HL-60 (cell line): Measurements from ENCODE around the gene FBP1.

Experiments
- DNase-seq, 2 experiments: peaks; one replicate each; pipeline ENCODE4 v3.0.0-alpha.2; 2010 to 2020; ENCODE audit warnings: low read depth in 1 of 2, low spot score in 1 of 2
- H3K27ac ChIP-seq: fragments of 250-450 bp; sonication (Bioruptor Pico); replicated peaks from 2 replicates; pipeline ENCODE4 v1.5.1; 2020; ENCODE audit warnings: mild to moderate bottlenecking, moderate library complexity
- H3K27me3 ChIP-seq: fragments of 250-450 bp; sonication (Bioruptor Pico); 2 replicates; pipeline ENCODE4 v1.5.1; 2021; ENCODE audit warnings: mild to moderate bottlenecking, moderate library complexity; ENCODE audit not compliant: insufficient read depth, poor library complexity, severe bottlenecking
- H3K4me3 ChIP-seq: replicated peaks from 2 replicates; pipeline ENCODE4 v1.5.1; 2011; ENCODE audit warnings: mild to moderate bottlenecking, control low read depth, low read length; ENCODE audit not compliant: insufficient read depth
- CTCF ChIP-seq: IDR thresholded peaks from one replicate; pipeline ENCODE4 v1.5.1; 2011; ENCODE audit warnings: low read length, control low read depth, inconsistent platforms; ENCODE audit not compliant: insufficient read depth
- GABPA ChIP-seq: IDR thresholded peaks from 2 replicates; pipeline ENCODE4 v1.6.1; 2012; ENCODE audit warnings: low read depth
- POLR2AphosphoS5 ChIP-seq: IDR thresholded peaks from 2 replicates; pipeline ENCODE4 v1.6.1; 2012; ENCODE audit warnings: low read depth
- REST ChIP-seq: IDR thresholded peaks from 2 replicates; pipeline ENCODE4 v1.6.1; 2012; ENCODE audit warnings: low read depth; ENCODE audit not compliant: insufficient replicate concordance
- SPI1 ChIP-seq: IDR thresholded peaks from 2 replicates; pipeline ENCODE4 v1.6.1; 2012; ENCODE audit warnings: low read depth, mild to moderate bottlenecking, borderline replicate concordance

The FBP1 gene

GRCh38 chr9:94584555-94584954, 54.8 kb downstream of the FBP1 start:
- no peak overlapping the region for H3K4me3 ChIP-seq
- TF ChIP-seq SPI1: no peak
- no peak for TF ChIP-seq REST
- TF ChIP-seq POLR2AphosphoS5: no peak
- TF ChIP-seq GABPA: no peak
- TF ChIP-seq CTCF: no peak
- DNase-seq: no peak
- H3K27me3 ChIP-seq: peaks cover 2% of the 10 kb centered on the region
- H3K27ac ChIP-seq: no peak overlapping the region

DNA sequence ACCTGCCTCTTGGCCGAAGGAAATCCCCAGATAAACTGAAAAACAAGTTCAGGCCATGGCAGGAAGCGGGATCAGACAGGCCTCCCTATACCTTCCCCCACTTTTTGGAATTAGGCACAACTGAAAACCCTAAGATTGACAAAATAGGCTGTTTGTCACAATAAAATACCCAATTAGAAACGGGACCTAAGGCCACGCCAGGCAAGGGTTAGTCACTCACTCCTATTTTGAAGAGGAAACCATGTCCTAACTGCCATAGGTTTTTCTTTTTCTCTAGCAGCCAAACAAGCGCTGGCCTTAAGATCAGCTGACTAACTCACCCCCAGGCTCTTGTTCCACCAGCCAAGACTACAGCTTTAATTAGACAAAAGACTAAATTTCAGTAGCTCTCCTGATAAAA, 57.6 kb downstream of the FBP1 start:
- H3K4me3 ChIP-seq: no peak overlapping the region
- H3K27me3 ChIP-seq: peaks cover 2% of the 10 kb centered on the region
- no peak overlapping the region for H3K27ac ChIP-seq
- TF ChIP-seq REST (no peak), CTCF (no peak), POLR2AphosphoS5 (no peak), SPI1 (no peak), GABPA (no peak)
- DNase-seq: no peak

DNA sequence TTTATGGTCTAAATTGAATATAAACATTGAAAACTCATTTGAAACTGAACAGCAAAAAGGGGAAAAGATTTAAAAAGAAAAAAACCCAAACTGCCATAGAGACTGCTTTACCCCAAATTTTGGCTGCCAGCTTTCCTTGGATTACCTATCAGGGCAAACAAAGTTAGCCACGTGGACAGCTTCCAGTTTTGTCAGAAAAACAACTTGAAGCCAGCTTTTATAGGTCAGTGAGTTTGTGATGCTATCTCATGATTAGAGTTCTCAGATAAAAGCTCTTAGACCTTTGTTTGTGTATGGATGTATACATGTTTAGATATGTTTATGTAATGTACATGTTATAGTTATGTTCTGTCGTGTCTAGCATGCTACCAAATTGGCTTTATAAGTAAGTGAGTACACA, 61.7 kb downstream of the FBP1 start:
- H3K27me3 ChIP-seq: no peaks in the 10 kb centered on the region
- TF ChIP-seq REST (no peak), GABPA (no peak), CTCF (no peak), SPI1 (no peak), POLR2AphosphoS5 (no peak)
- H3K4me3 ChIP-seq: no peak overlapping the region
- H3K27ac ChIP-seq: no peak overlapping the region
- no peak for DNase-seq
